Measurements from ENCODE around the gene PBX1. TPM values are rescaled to one million over a fixed set of nuclear protein-coding genes. Genes with fewer than 3 reads are reported as not detected.

PBX1 gene
- total and polyA plus RNA-seq, 2 experiments from 2014 or later: 40.0 to 104 TPM

GRCh38 chr1:164515231-164515630, 43.8 kb upstream of the PBX1 start:
- H2AFZ ChIP-seq: no peak overlapping the region
- TF ChIP-seq STAT1 (IDR thresholded peaks at IDR 0.05; ENCODE audit: unreplicated experiment) (no peak), POLR2AphosphoS5 (IDR thresholded peaks at IDR 0.05; ENCODE audit: low read depth) (no peak), EZH2 (IDR thresholded peaks at IDR 0.05; ENCODE audit: low read depth, unreplicated experiment) (no peak)
- TF ChIP-seq, protein P1, sequence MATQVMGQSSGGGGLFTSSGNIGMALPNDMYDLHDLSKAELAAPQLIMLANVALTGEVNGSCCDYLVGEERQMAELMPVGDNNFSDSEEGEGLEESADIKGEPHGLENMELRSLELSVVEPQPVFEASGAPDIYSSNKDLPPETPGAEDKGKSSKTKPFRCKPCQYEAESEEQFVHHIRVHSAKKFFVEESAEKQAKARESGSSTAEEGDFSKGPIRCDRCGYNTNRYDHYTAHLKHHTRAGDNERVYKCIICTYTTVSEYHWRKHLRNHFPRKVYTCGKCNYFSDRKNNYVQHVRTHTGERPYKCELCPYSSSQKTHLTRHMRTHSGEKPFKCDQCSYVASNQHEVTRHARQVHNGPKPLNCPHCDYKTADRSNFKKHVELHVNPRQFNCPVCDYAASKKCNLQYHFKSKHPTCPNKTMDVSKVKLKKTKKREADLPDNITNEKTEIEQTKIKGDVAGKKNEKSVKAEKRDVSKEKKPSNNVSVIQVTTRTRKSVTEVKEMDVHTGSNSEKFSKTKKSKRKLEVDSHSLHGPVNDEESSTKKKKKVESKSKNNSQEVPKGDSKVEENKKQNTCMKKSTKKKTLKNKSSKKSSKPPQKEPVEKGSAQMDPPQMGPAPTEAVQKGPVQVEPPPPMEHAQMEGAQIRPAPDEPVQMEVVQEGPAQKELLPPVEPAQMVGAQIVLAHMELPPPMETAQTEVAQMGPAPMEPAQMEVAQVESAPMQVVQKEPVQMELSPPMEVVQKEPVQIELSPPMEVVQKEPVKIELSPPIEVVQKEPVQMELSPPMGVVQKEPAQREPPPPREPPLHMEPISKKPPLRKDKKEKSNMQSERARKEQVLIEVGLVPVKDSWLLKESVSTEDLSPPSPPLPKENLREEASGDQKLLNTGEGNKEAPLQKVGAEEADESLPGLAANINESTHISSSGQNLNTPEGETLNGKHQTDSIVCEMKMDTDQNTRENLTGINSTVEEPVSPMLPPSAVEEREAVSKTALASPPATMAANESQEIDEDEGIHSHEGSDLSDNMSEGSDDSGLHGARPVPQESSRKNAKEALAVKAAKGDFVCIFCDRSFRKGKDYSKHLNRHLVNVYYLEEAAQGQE (IDR thresholded peaks at IDR 0.05; ENCODE audit: unreplicated experiment): no peak
- no peaks in the 10 kb centered on the region for H3F3A ChIP-seq (replicated peaks; ENCODE audit: low read depth)
- H3K36me3 ChIP-seq (ENCODE audit: insufficient read depth): no peaks in the 10 kb centered on the region
- no peaks in the 10 kb centered on the region for H4K20me1 ChIP-seq (replicated peaks; ENCODE audit: insufficient read depth)
- no peaks in the 10 kb centered on the region for H3K79me2 ChIP-seq (replicated peaks; ENCODE audit: insufficient read depth)
- Mint-ChIP-seq H3K4me1 (peaks cover 8% of the 10 kb centered on the region), H3K4me3 (no peak overlapping the region), H3K27me3 (ENCODE audit: insufficient read depth, low read depth, poor library complexity) (no peaks in the 10 kb centered on the region), H3K27ac (no peak overlapping the region), H3K9me3 (no peaks in the 10 kb centered on the region), H3K36me3 (ENCODE audit: low read depth) (no peaks in the 10 kb centered on the region)
- no peaks in the 10 kb centered on the region for H3K27me3 ChIP-seq (ENCODE audit: insufficient read depth)
- H3K9me2 ChIP-seq (ENCODE audit: insufficient read depth): no peaks in the 10 kb centered on the region
- H3K4me3 ChIP-seq: no peak overlapping the region
- no peak for ATAC-seq
- peaks cover 9% of the 10 kb centered on the region; the same call in 1 of the 2 replicates for H3K4me1 ChIP-seq (ENCODE audit: insufficient read depth)
- H3K4me2 ChIP-seq: no peak overlapping the region
- no peak for DNase-seq (ENCODE audit: low spot score)
- H3K27ac ChIP-seq (ENCODE audit: low read depth): no peak overlapping the region

DNA sequence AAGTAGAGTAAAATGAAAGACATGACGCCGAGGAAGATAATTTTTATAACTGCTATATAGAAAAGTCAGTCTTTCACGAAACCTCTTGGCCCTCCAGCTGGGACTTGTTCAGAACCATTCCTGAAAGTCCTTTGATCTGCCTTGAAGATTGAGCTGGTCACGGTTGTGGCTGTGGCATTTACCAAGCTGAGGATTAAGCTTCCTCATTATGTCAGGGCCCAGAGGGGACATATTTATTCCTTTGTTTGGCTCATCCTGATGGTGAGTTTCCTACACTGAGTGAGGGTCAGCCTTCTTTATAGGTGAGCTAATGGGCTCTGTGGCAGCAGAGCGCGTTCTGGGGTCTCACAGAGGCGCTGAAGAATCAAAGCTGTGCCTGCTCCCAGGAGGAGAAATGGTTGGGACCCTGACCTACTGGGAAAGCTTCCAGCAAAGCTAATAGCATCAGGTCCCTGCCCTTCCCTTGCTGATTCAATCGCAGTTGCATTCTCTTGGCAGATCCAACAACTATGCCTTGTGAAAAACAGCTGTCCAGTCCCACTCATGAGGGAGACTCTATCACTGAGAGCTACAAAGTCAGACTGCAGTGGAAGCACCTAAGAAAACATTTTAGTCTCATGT, 43.2 kb upstream of the PBX1 start:
- 0 out of 2 replicates have a peak overlapping the region, but pooled peaks have one; percentile 47 for H2AFZ ChIP-seq
- Mint-ChIP-seq H3K4me1 (peaks cover 2% of the 10 kb centered on the region; the same call in 2 of the 3 replicates), H3K9me3 (no peaks in the 10 kb centered on the region), H3K36me3 (ENCODE audit: low read depth) (no peaks in the 10 kb centered on the region), H3K27me3 (ENCODE audit: insufficient read depth, low read depth, poor library complexity) (no peaks in the 10 kb centered on the region), H3K27ac (no peak overlapping the region), H3K4me3 (no peak overlapping the region)
- no peak overlapping the region for H3K4me3 ChIP-seq
- no peaks in the 10 kb centered on the region for H3K9me2 ChIP-seq (ENCODE audit: insufficient read depth)
- no peaks in the 10 kb centered on the region for H3K27me3 ChIP-seq (ENCODE audit: insufficient read depth)
- H3F3A ChIP-seq (replicated peaks; ENCODE audit: low read depth): no peaks in the 10 kb centered on the region
- no peak for TF ChIP-seq EZH2phosphoT487 (IDR thresholded peaks at IDR 0.05; ENCODE audit: unreplicated experiment)
- no peak for TF ChIP-seq CTCF (conservative IDR thresholded peaks at IDR 0.05; ENCODE audit: low read depth in 2 of 2)
- TF ChIP-seq NANOG (IDR thresholded peaks at IDR 0.05; ENCODE audit: borderline replicate concordance): no peak
- TF ChIP-seq ETS1 (IDR thresholded peaks at IDR 0.05): no peak
- no peak for TF ChIP-seq ZNF331 (CRISPR knock-in tag; IDR thresholded peaks at IDR 0.05; ENCODE audit: low read depth)
- TF ChIP-seq JUNB (IDR thresholded peaks at IDR 0.05; ENCODE audit: unreplicated experiment): no peak
- no peaks in the 10 kb centered on the region for H3K36me3 ChIP-seq (ENCODE audit: insufficient read depth)
- H3K79me2 ChIP-seq (replicated peaks; ENCODE audit: insufficient read depth): no peaks in the 10 kb centered on the region
- DNase-seq (ENCODE audit: low spot score) (no peak), ATAC-seq (no peak)
- no peak overlapping the region for H3K4me2 ChIP-seq
- no peak overlapping the region for H3K27ac ChIP-seq (ENCODE audit: low read depth)
- H3K4me1 ChIP-seq (ENCODE audit: insufficient read depth): peaks cover 6% of the 10 kb centered on the region; the same call in 1 of the 2 replicates
- no peaks in the 10 kb centered on the region for H4K20me1 ChIP-seq (replicated peaks; ENCODE audit: insufficient read depth)

Measured in GM23338 (cell line).